Osteoblast (primary cell): ENCODE results near the gene GPER1. TPM values are rescaled to one million over a fixed set of nuclear protein-coding genes. Genes with fewer than 3 reads are reported as not detected.

ENCODE experiments used
- DNase-seq: peaks from one replicate; pipeline ENCODE4 v3.0.0; 2011; ENCODE audit warnings: low spot score, mixed read lengths; ENCODE audit not compliant: insufficient read length; ENCODE audit errors: missing footprints
- H2AFZ ChIP-seq: 2 replicates; pipeline ENCODE4 v1.6.0; 2011; ENCODE audit warnings: mild to moderate bottlenecking, low read length
- H3K27ac ChIP-seq: 2 replicates; pipeline ENCODE4 v1.5.1; 2011; ENCODE audit warnings: mild to moderate bottlenecking, low read depth, low read length, moderate library complexity
- H3K27me3 ChIP-seq: 2 replicates; pipeline ENCODE4 v1.6.0; 2012; ENCODE audit warnings: mild to moderate bottlenecking, control low read depth, inconsistent platforms, low read length, moderate library complexity; ENCODE audit not compliant: insufficient read depth
- H3K36me3 ChIP-seq: 2 replicates; pipeline ENCODE4 v1.5.1; 2011; ENCODE audit warnings: mild to moderate bottlenecking, low read length, control low read depth, moderate library complexity; ENCODE audit not compliant: insufficient read depth
- H3K4me1 ChIP-seq: 2 replicates; pipeline ENCODE4 v1.5.1; 2011; ENCODE audit warnings: mild to moderate bottlenecking, low read length, control low read depth, moderate library complexity; ENCODE audit not compliant: insufficient read depth
- H3K4me2 ChIP-seq: 2 replicates; pipeline ENCODE4 v1.6.0; 2011; ENCODE audit warnings: mild to moderate bottlenecking, low read length; ENCODE audit not compliant: insufficient read depth
- H3K4me3 ChIP-seq: fragments of 200-600 bp; sonication (generic); 3 replicates; pipeline ENCODE4 v1.5.1; 2012; ENCODE audit warnings: mild to moderate bottlenecking, low read length, inconsistent platforms; ENCODE audit not compliant: insufficient read depth
- H3K79me2 ChIP-seq: 2 replicates; pipeline ENCODE4 v1.6.0; 2012; ENCODE audit warnings: mild to moderate bottlenecking, low read length, control low read depth, inconsistent platforms; ENCODE audit not compliant: insufficient read depth
- H3K9me3 ChIP-seq: 2 replicates; pipeline ENCODE4 v1.5.1; 2011; ENCODE audit warnings: low read depth, low read length, control low read depth
- H4K20me1 ChIP-seq: 2 replicates; pipeline ENCODE4 v1.6.0; 2012; ENCODE audit warnings: mild to moderate bottlenecking, low read length, control low read depth; ENCODE audit not compliant: insufficient read depth
- total RNA-seq: library from RNA; depleted of rRNA; stranded (reverse); fragments of >200 nt; gene quantifications from 2 replicates; pipeline ENCODE4 v1.2.3, GENCODE V29; 2012
- TF ChIP-seq, protein P1 (sequence below): IDR thresholded peaks from 2 replicates; pipeline ENCODE4 v1.5.1; 2011; ENCODE audit warnings: mild to moderate bottlenecking, low read depth, low read length, moderate library complexity; ENCODE audit errors: extremely low read depth

The GPER1 gene
- total RNA-seq, 1 donor = 10.5 TPM

DNA sequence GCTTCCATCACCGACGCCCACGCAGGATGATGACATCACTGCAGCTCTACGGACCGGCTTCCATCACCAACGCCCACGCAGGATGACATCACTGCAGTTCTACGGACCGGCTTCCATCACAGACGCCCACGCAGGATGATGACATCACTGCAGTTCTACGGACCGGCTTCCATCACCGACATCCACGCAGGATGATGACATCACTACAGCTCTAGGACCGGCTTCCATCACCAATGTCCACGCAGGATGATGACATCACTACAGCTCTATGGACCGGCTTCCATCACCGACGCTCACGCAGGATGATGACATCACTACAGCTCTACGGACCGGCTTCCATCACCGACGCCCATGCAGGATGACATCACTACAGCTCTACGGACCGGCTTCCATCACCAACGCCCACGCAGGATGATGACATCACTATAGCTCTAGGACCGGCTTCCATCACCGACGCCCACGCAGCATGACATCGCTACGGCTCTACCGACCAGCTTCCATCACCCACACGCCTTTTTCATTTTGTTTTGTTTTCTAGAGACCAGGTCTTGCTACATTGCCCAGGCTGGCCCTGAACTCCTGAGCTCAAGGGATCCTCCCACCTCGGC, 29.5 kb downstream of the GPER1 start:
- no peak overlapping the region for H3K4me3 ChIP-seq
- H3K27ac ChIP-seq = no peak overlapping the region
- H3K79me2 ChIP-seq = peaks cover 28% of the 10 kb centered on the region
- no peak for DNase-seq
- H3K27me3 ChIP-seq = no peaks in the 10 kb centered on the region
- H3K36me3 ChIP-seq = peaks cover 3% of the 10 kb centered on the region
- H3K4me2 ChIP-seq = no peak overlapping the region
- H2AFZ ChIP-seq = no peak overlapping the region
- H3K9me3 ChIP-seq = no peaks in the 10 kb centered on the region
- peaks cover 7% of the 10 kb centered on the region for H3K4me1 ChIP-seq
- TF ChIP-seq, protein P1, sequence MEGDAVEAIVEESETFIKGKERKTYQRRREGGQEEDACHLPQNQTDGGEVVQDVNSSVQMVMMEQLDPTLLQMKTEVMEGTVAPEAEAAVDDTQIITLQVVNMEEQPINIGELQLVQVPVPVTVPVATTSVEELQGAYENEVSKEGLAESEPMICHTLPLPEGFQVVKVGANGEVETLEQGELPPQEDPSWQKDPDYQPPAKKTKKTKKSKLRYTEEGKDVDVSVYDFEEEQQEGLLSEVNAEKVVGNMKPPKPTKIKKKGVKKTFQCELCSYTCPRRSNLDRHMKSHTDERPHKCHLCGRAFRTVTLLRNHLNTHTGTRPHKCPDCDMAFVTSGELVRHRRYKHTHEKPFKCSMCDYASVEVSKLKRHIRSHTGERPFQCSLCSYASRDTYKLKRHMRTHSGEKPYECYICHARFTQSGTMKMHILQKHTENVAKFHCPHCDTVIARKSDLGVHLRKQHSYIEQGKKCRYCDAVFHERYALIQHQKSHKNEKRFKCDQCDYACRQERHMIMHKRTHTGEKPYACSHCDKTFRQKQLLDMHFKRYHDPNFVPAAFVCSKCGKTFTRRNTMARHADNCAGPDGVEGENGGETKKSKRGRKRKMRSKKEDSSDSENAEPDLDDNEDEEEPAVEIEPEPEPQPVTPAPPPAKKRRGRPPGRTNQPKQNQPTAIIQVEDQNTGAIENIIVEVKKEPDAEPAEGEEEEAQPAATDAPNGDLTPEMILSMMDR = no peak
- peaks cover 3% of the 10 kb centered on the region for H4K20me1 ChIP-seq

DNA sequence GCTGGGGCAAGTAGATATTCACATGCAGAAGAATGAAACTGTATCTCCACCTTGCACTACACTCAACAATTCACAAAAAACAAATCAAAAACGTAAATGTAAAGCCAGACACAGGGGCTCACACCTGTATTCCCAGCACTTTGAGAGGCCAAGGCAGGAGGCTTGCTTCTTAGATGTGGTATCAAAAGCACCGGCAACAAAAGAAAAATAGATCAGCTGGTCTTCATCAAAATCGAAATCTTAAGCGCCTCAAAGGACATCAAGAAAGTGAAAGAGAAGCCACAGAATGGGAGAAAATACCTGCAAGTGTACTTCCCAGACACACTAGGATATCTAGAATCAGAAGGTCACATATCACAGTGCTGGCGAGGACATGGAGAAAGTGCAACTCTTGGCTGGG, 31.3 kb downstream of the GPER1 start:
- no peak for DNase-seq
- Histone ChIP-seq H3K4me1 (peaks cover 23% of the 10 kb centered on the region), H3K27me3 (no peaks in the 10 kb centered on the region), H2AFZ (no peak overlapping the region), H3K27ac (no peak overlapping the region), H3K4me2 (no peak overlapping the region), H4K20me1 (no peaks in the 10 kb centered on the region), H3K79me2 (peaks cover 37% of the 10 kb centered on the region), H3K9me3 (no peaks in the 10 kb centered on the region), H3K36me3 (no peaks in the 10 kb centered on the region), H3K4me3 (no peak overlapping the region)
- TF ChIP-seq, protein P1 = no peak

DNA sequence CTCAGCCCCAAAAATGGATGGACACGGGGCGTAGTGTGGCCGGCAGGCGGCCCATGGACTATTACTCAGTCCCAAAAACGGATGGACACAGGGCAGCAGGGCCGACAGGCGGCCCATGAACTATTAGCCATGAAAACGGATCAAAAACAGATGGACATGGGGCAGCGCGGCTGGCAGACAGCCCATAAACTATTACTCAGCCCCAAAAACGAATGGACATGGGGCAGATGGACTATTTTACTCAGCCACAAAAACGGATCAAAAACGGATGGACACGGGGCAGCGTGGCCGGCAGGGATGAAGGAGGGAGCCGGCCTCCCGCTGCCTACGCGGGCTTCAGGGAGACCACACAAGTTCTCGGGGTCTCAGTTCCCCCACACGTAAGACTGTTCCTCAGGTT, 32.9 kb downstream of the GPER1 start:
- Histone ChIP-seq H4K20me1 (no peaks in the 10 kb centered on the region), H3K27me3 (no peaks in the 10 kb centered on the region), H3K4me1 (peaks cover 33% of the 10 kb centered on the region), H3K79me2 (peaks cover 45% of the 10 kb centered on the region), H2AFZ (peak overlapping the region; percentile 35), H3K4me3 (peak overlapping the region; percentile 10), H3K9me3 (no peaks in the 10 kb centered on the region), H3K36me3 (no peaks in the 10 kb centered on the region), H3K4me2 (peak overlapping the region; percentile 18), H3K27ac (no peak overlapping the region)
- peak; percentile 86 for DNase-seq
- TF ChIP-seq, protein P1 = no peak

DNA sequence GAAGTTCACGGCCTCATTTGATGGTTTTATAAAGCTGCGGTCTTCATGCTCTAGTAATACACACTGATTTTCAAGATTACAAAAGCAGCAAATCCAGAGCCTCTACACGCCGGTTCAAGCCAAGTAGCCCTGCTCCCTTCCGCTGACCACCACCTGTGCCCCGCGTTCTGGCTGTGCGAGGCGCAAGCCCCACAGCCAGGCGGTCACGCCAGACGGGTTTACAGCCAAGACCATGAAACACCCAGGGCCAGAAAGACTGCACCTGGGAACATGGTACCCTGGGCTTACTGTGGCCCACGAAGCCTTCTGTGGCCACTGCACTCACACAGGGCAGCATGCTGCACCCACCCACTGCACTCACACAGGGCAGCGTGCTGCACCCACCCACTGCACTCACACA, 33.6 kb downstream of the GPER1 start:
- Histone ChIP-seq H3K9me3 (no peaks in the 10 kb centered on the region), H3K27me3 (no peaks in the 10 kb centered on the region), H3K27ac (no peak overlapping the region), H2AFZ (no peak overlapping the region), H3K4me1 (peaks cover 33% of the 10 kb centered on the region), H3K4me2 (peak overlapping the region; percentile 18), H3K79me2 (peaks cover 45% of the 10 kb centered on the region), H4K20me1 (no peaks in the 10 kb centered on the region), H3K36me3 (peaks cover 4% of the 10 kb centered on the region), H3K4me3 (no peak overlapping the region)
- TF ChIP-seq, protein P1 = no peak
- DNase-seq = peak; percentile 37
